ENCODE measurements around the gene ADGRF3.

GRCh38 chr2:26309921-26310320 lies 36.7 kb downstream of the ADGRF3 start:
- TF ChIP-seq CTCF (IDR thresholded peaks at IDR 0.05; ENCODE audit: low read length) (no peak), EZH2 (IDR thresholded peaks at IDR 0.05; ENCODE audit: borderline replicate concordance, low read length) (no peak)

Measured in OCI-LY1 (cell line).